HEK293 (cell line): ENCODE measurements around the gene TKTL1.

ENCODE experiments used
- CTCF ChIA-PET: fragments of 350-600 bp; formaldehyde crosslinking; extraction: SDS; loops from one replicate; lab custom pipeline; 2021; ENCODE audit warnings: antibody characterized with exemption; lab: Yijun Ruan, JAX
- POLR2A ChIA-PET: fragments of 300-600 bp; formaldehyde crosslinking; extraction: SDS; loops from one replicate; lab custom pipeline; 2020; ENCODE audit warnings: antibody characterized with exemption, inconsistent platforms; lab: Yijun Ruan, JAX
- H3K27ac ChIP-seq: fragments of 200-500 bp; sonication (Bioruptor generic); 2 replicates; pipeline ENCODE4 v1.5.1; 2014; ENCODE audit warnings: low read depth, low read length, control low read depth, inconsistent platforms; ENCODE audit errors: extremely low read depth
- H3K36me3 ChIP-seq, 2 experiments: fragments of 200-500 bp in 1 of 2; sonication (Bioruptor generic) in 1 of 2; 1 replicate in 1 of 2; 2 replicates in 1 of 2; pipeline ENCODE4 v1.5.1; 2014 to 2017; ENCODE audit warnings: inconsistent platforms in 2 of 2, low read length in 2 of 2; ENCODE audit not compliant: control insufficient read depth in 2 of 2, insufficient read depth in 1 of 2
- H3K4me1 ChIP-seq: fragments of 200-500 bp; sonication (Bioruptor generic); 2 replicates; pipeline ENCODE4 v1.5.1; 2014; ENCODE audit warnings: mild to moderate bottlenecking, low read length, inconsistent platforms; ENCODE audit not compliant: control insufficient read depth, insufficient read depth
- H3K4me3 ChIP-seq: 2 replicates; pipeline ENCODE4 v1.5.1; 2011; ENCODE audit warnings: low read depth, mild to moderate bottlenecking, control low read depth, low read length, moderate library complexity
- H3K9me3 ChIP-seq: fragments of 200-500 bp; sonication (Bioruptor generic); 2 replicates; pipeline ENCODE4 v1.5.1; 2014; ENCODE audit warnings: low read depth, low read length, inconsistent platforms; ENCODE audit not compliant: control insufficient read depth, insufficient read depth
- AEBP2 ChIP-seq: fragments of 450-650 bp; formaldehyde crosslinking; IDR thresholded peaks from 2 replicates; pipeline ENCODE4 v1.5.1; 2016; ENCODE audit warnings: missing biosample characterization, missing genetic modification characterization, borderline replicate concordance
- KLF17 ChIP-seq: fragments of 450-650 bp; formaldehyde crosslinking; IDR thresholded peaks from 2 replicates; pipeline ENCODE4 v1.5.1; 2016; ENCODE audit warnings: missing biosample characterization, missing genetic modification characterization
- KLF8 ChIP-seq: fragments of 450-650 bp; formaldehyde crosslinking; IDR thresholded peaks from 2 replicates; pipeline ENCODE4 v1.5.1; 2016; ENCODE audit warnings: missing biosample characterization, missing genetic modification characterization
- PATZ1 ChIP-seq: fragments of 450-650 bp; formaldehyde crosslinking; IDR thresholded peaks from 2 replicates; pipeline ENCODE4 v1.5.1; 2016; ENCODE audit warnings: missing biosample characterization, missing genetic modification characterization
- PBX3 ChIP-seq: sonication (generic); formaldehyde crosslinking; IDR thresholded peaks from 2 replicates; pipeline ENCODE4 v1.8.1; 2022; ENCODE audit warnings: mild to moderate bottlenecking, moderate library complexity, missing genetic modification reagents
- SP2 ChIP-seq: fragments of 450-650 bp; formaldehyde crosslinking; IDR thresholded peaks from 2 replicates; pipeline ENCODE4 v1.5.1; 2016; ENCODE audit warnings: missing biosample characterization, missing genetic modification characterization
- SP7 ChIP-seq: fragments of 450-650 bp; formaldehyde crosslinking; IDR thresholded peaks from 2 replicates; pipeline ENCODE4 v1.5.1; 2016; ENCODE audit warnings: missing biosample characterization, missing genetic modification characterization
- TRIM28 ChIP-seq: IDR thresholded peaks from 2 replicates; pipeline ENCODE4 v1.6.1; 2011; ENCODE audit warnings: low read length, control low read depth, borderline replicate concordance
- ZFP37 ChIP-seq: fragments of 450-650 bp; formaldehyde crosslinking; IDR thresholded peaks from 2 replicates; pipeline ENCODE4 v1.5.1; 2016; ENCODE audit warnings: missing biosample characterization, missing genetic modification characterization
- ZFP41 ChIP-seq: fragments of 450-650 bp; formaldehyde crosslinking; IDR thresholded peaks from 2 replicates; pipeline ENCODE4 v1.5.1; 2016; ENCODE audit warnings: missing biosample characterization, missing genetic modification characterization, borderline replicate concordance
- ZNF132 ChIP-seq: fragments of 450-650 bp; formaldehyde crosslinking; IDR thresholded peaks from 2 replicates; pipeline ENCODE4 v1.5.1; 2017; ENCODE audit warnings: missing biosample characterization, missing genetic modification characterization, borderline replicate concordance
- ZNF140 ChIP-seq: fragments of 450-650 bp; formaldehyde crosslinking; IDR thresholded peaks from 2 replicates; pipeline ENCODE4 v1.5.1; 2016; ENCODE audit warnings: missing biosample characterization, missing genetic modification characterization
- ZNF169 ChIP-seq: fragments of 450-650 bp; formaldehyde crosslinking; IDR thresholded peaks from 2 replicates; pipeline ENCODE4 v1.5.1; 2016; ENCODE audit warnings: missing biosample characterization, missing genetic modification characterization
- ZNF19 ChIP-seq: fragments of 450-650 bp; formaldehyde crosslinking; IDR thresholded peaks from 2 replicates; pipeline ENCODE4; 2016; ENCODE audit warnings: missing biosample characterization, missing genetic modification characterization, low read depth
- ZNF202 ChIP-seq: fragments of 450-650 bp; formaldehyde crosslinking; IDR thresholded peaks from 2 replicates; pipeline ENCODE4 v1.5.1; 2016; ENCODE audit warnings: missing biosample characterization, missing genetic modification characterization, borderline replicate concordance
- ZNF211 ChIP-seq: fragments of 450-650 bp; formaldehyde crosslinking; IDR thresholded peaks from 2 replicates; pipeline ENCODE4 v1.5.1; 2016; ENCODE audit warnings: low read depth, missing biosample characterization, missing genetic modification characterization
- ZNF280C ChIP-seq: fragments of 450-650 bp; formaldehyde crosslinking; IDR thresholded peaks from 2 replicates; pipeline ENCODE4 v1.5.1; 2016; ENCODE audit warnings: missing biosample characterization, missing genetic modification characterization
- ZNF501 ChIP-seq: fragments of 450-650 bp; formaldehyde crosslinking; IDR thresholded peaks from 2 replicates; pipeline ENCODE4 v1.5.1; 2016; ENCODE audit warnings: missing biosample characterization, missing genetic modification characterization
- ZNF513 ChIP-seq: fragments of 450-650 bp; IDR thresholded peaks from 2 replicates; pipeline ENCODE4 v1.5.1; 2018; ENCODE audit warnings: missing biosample characterization, missing genetic modification characterization
- ZNF514 ChIP-seq: fragments of 450-650 bp; formaldehyde crosslinking; IDR thresholded peaks from 2 replicates; pipeline ENCODE4 v1.5.1; 2016; ENCODE audit warnings: missing biosample characterization, missing genetic modification characterization
- ZNF529 ChIP-seq: fragments of 450-650 bp; formaldehyde crosslinking; IDR thresholded peaks from 2 replicates; pipeline ENCODE4 v1.5.1; 2017; ENCODE audit warnings: missing genetic modification characterization, missing biosample characterization; ENCODE audit not compliant: insufficient replicate concordance
- ZNF560 ChIP-seq: fragments of 450-650 bp; formaldehyde crosslinking; IDR thresholded peaks from 2 replicates; pipeline ENCODE4 v1.5.1; 2017; ENCODE audit warnings: missing biosample characterization, missing genetic modification characterization, borderline replicate concordance
- ZNF571 ChIP-seq: fragments of 450-650 bp; formaldehyde crosslinking; IDR thresholded peaks from 2 replicates; pipeline ENCODE4 v1.5.0; 2017; ENCODE audit warnings: missing biosample characterization, missing genetic modification characterization
- ZNF585B ChIP-seq: fragments of 450-650 bp; formaldehyde crosslinking; IDR thresholded peaks from 2 replicates; pipeline ENCODE4 v1.5.1; 2016; ENCODE audit warnings: missing biosample characterization, missing genetic modification characterization
- ZNF692 ChIP-seq: fragments of 450-650 bp; formaldehyde crosslinking; IDR thresholded peaks from 2 replicates; pipeline ENCODE4 v1.5.1; 2016; ENCODE audit warnings: missing biosample characterization, missing genetic modification characterization
- ZSCAN16 ChIP-seq: fragments of 450-650 bp; formaldehyde crosslinking; IDR thresholded peaks from 2 replicates; pipeline ENCODE4 v1.5.1; 2016; ENCODE audit warnings: missing biosample characterization, missing genetic modification characterization

TKTL1 gene

GRCh38 chrX:154378799-154379568 lies 83.4 kb downstream of the TKTL1 start, which contains the start of gene EMD:
TSS of gene EMD (plus strand) at chrX:154379295. CDS start at chrX:154379485, 190 bp downstream.
- H3K36me3 ChIP-seq, result peaks cover 0 to 22% of the 10 kb centered on the region in 2 experiments; a peak in 2 of 3 replicates
- H3K4me3 ChIP-seq, result peak within 1 kb of the TSS; percentile 73
- H3K27ac ChIP-seq, result peak within 1 kb of the TSS; percentile 94
- CTCF ChIA-PET, result no interaction called here
- H3K9me3 ChIP-seq, result no peaks in the 10 kb centered on the region
- peaks cover 7% of the 10 kb centered on the region for H3K4me1 ChIP-seq
- POLR2A ChIA-PET, result interaction anchor here (0.6 to 2.7 kb wide), 6 partner anchors 9 to 148 kb away, joined by 3 to 48 read pairs (median 6); partner anchors contain the start of gene RPL10
- TF ChIP-seq ZNF692 (tag by site-specific recombination) (peak; percentile 40; the same call in 1 of the 2 replicates), ZNF501 (tag by site-specific recombination) (no peak), ZNF202 (tag by site-specific recombination) (no peak), ZNF529 (no peak), ZNF513 (tag by site-specific recombination) (no peak), ZNF132 (tag by site-specific recombination) (no peak), ZNF571 (tag by site-specific recombination) (no peak), TRIM28 (no peak), ZNF19 (tag by site-specific recombination) (no peak), ZNF280C (tag by site-specific recombination) (no peak), ZSCAN16 (no peak), ZNF514 (no peak), ZFP41 (no peak), SP2 (tag by site-specific recombination) (peak; percentile 92), SP7 (tag by site-specific recombination) (peak; percentile 24; the same call in 1 of the 2 replicates), ZNF585B (tag by site-specific recombination) (no peak), KLF17 (tag by site-specific recombination) (no peak), ZFP37 (tag by site-specific recombination) (no peak), KLF8 (tag by site-specific recombination) (peak; percentile 93), PBX3 (CRISPR knock-in tag) (peak; percentile 95), ZNF169 (no peak), ZNF211 (tag by site-specific recombination) (no peak), ZNF140 (tag by site-specific recombination) (no peak), ZNF560 (tag by site-specific recombination) (no peak), PATZ1 (tag by site-specific recombination) (no peak; the same call in 1 of the 2 replicates), AEBP2 (no peak)
